Measurements from ENCODE around the gene JADE2. TPM values are rescaled to one million over a fixed set of nuclear protein-coding genes. Genes with fewer than 3 reads are reported as not detected.

The JADE2 gene
- total and polyA plus RNA-seq, 2 donors (not counting 3 experiments of a cell fraction or from before 2014, with no cell fraction given) = 11.6 to 31.1 TPM

DNA sequence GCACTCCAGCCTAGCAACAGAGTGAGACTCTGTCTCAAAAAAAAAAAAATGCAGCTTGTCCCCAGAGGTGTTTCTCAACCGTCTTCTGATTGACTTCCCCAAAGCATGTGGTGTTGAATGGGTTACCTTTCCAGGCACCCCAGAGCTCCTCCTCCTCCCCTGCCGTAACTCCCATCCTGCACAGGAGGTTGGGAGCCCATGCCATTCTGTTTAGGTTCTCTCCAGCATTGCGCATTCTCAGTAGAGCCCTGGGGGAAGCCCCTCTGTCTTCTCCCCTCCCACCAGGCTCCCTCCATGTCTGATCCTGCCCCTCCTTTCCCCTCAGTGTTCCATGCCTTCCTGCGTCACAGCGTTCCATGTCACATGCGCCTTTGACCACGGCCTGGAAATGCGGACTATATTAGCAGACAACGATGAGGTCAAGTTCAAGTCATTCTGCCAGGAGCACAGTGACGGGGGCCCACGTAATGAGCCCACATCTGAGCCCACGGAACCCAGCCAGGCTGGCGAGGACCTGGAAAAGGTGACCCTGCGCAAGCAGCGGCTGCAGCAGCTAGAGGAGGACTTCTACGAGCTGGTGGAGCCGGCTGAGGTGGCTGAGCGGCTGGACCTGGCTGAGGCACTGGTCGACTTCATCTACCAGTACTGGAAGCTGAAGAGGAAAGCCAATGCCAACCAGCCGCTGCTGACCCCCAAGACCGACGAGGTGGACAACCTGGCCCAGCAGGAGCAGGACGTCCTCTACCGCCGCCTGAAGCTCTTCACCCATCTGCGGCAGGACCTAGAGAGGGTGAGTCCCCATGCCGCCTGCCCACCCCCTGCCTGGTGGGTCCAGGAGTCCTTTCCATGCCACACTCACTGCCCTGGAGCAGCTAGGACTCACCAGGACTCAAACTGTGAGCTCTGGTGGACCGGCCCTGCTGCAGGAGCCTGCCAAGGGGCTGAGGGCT is 40.6 kb downstream of the JADE2 start:
- H3K4me2 ChIP-seq (ENCODE audit: insufficient read depth, low read length) = no peak overlapping the region
- no peaks in the 10 kb centered on the region for H4K20me1 ChIP-seq (replicated peaks; ENCODE audit: control insufficient read depth, extremely low read depth, insufficient read depth, low read length)
- no peaks in the 10 kb centered on the region for H3K27me3 ChIP-seq (ENCODE audit: control insufficient read depth in 2 of 2, insufficient read depth in 2 of 2, low read length in 2 of 2)
- H3K79me2 ChIP-seq (ENCODE audit: control insufficient read depth, insufficient read depth, low read length) = peaks cover 3% of the 10 kb centered on the region
- CTCF ChIA-PET = interaction anchor here (1.1 to 4.2 kb wide), 5 partner anchors 12 to 155 kb away, joined by 3 to 33 read pairs (median 4); partner anchors contain the start of gene JADE2
- BruUV-seq (replicated peaks) = no TSS peak
- H3K36me3 ChIP-seq (ENCODE audit: control insufficient read depth in 2 of 2, extremely low read depth in 1 of 2, insufficient read depth in 2 of 2, low read length in 2 of 2) = peaks cover 0 to 17% of the 10 kb centered on the region in 2 experiments
- POLR2A ChIA-PET = interaction anchor here (0.7 kb wide), 1 partner anchor 339 kb away, joined by 3 read pairs; no protein-coding TSS in a partner anchor
- no peak overlapping the region for H3K27ac ChIP-seq (ENCODE audit: insufficient read depth, low read depth, low read length)
- FAIRE-seq = no peak
- H3K4me3 ChIP-seq (replicated peaks in 1 of 3; ENCODE audit: insufficient read depth in 1 of 3, low read depth in 1 of 3, low read length in 3 of 3) = no peak overlapping the region
- H3K9me1 ChIP-seq (replicated peaks; ENCODE audit: control insufficient read depth, extremely low read depth, insufficient read depth, low read length) = no peaks in the 10 kb centered on the region
- no peak overlapping the region for H2AFZ ChIP-seq (ENCODE audit: low read depth, low read length)
- peaks cover 52% of the 10 kb centered on the region for H3K4me1 ChIP-seq (ENCODE audit: control insufficient read depth, extremely low read depth, insufficient read depth, low read length)
- dilution Hi-C loops (cut with MboI; ENCODE audit: extremely low pct_ligation_motif_present, low sequenced_read_pairs) = no loop called here
- no peaks in the 10 kb centered on the region for H3K9me3 ChIP-seq (replicated peaks; ENCODE audit: control insufficient read depth, insufficient read depth, low read length)
- TF ChIP-seq GATA2 (IDR thresholded peaks at IDR 0.05; ENCODE audit: insufficient read depth, insufficient read length, low read depth, low read length) (no peak), FOS (IDR thresholded peaks at IDR 0.05; ENCODE audit: borderline replicate concordance, insufficient read depth, low read length) (no peak), EZH2 (IDR thresholded peaks at IDR 0.05; ENCODE audit: borderline replicate concordance, low read depth, low read length, severe bottlenecking) (no peak), MYC (IDR thresholded peaks at IDR 0.05; ENCODE audit: low read depth, low read length) (no peak), POLR2A (IDR thresholded peaks at IDR 0.05; ENCODE audit: low read depth, low read length) (no peak), POLR2AphosphoS5 (IDR thresholded peaks at IDR 0.05; ENCODE audit: insufficient read depth, low read depth, low read length) (no peak), MAX (IDR thresholded peaks at IDR 0.05; ENCODE audit: insufficient read depth, insufficient read length) (no peak), CTCF (IDR thresholded peaks at IDR 0.05; ENCODE audit: extremely low read depth in 1 of 2, insufficient read depth in 1 of 2, low read depth in 1 of 2, low read length in 2 of 2) (no peak), JUN (IDR thresholded peaks at IDR 0.05; ENCODE audit: borderline replicate concordance, insufficient read depth, insufficient read length, low read depth) (no peak)
- intact Hi-C loops (cut with micrococcal nuclease) = no loop called here
- no peak for DNase-seq (ENCODE audit: low read depth, low spot score)
- no peak overlapping the region for H3K9ac ChIP-seq (replicated peaks; ENCODE audit: extremely low read depth, insufficient read depth, low read length)
